H1 (cell line): ENCODE data around the gene FCN2. TPM values are rescaled to one million over a fixed set of nuclear protein-coding genes. Genes with fewer than 3 reads are reported as not detected.

Experiments
- TCF12 ChIP-seq: IDR thresholded peaks from 2 replicates; pipeline ENCODE4 v1.6.1; 2011; ENCODE audit warnings: low read depth, mild to moderate bottlenecking, low read length
- polyA plus RNA-seq, 7 experiments: library from polyadenylated mRNA; depleted of rRNA in 3 of 7; stranded (reverse) in 5 of 7; unstranded in 2 of 7; fragments of >200 nt in 5 of 7; fragments of 200-250 nt in 2 of 7; gene quantifications; 1 replicate in 5 of 7; 2 replicates in 1 of 7; 4 replicates in 1 of 7; pipeline versions ENCODE4 v1.2.1 to v1.2.3, GENCODE V29; 2011 to 2013; ENCODE audit warnings: missing spikeins in 2 of 7, mixed read lengths in 2 of 7
- total RNA-seq: library from RNA; stranded (reverse); fragmentation: NEBNext Ultra II Directional; extraction: Animal tissue kit (Norgen Biotek cat#: 25700); gene quantifications from 2 replicates; pipeline ENCODE4 v1.2.1, GENCODE V29; 2021

Gene FCN2
- total and polyA plus RNA-seq, 2 of the 8 experiments (the other 6 are each of a cell fraction or from before 2014, with no cell fraction given), result not detected

DNA sequence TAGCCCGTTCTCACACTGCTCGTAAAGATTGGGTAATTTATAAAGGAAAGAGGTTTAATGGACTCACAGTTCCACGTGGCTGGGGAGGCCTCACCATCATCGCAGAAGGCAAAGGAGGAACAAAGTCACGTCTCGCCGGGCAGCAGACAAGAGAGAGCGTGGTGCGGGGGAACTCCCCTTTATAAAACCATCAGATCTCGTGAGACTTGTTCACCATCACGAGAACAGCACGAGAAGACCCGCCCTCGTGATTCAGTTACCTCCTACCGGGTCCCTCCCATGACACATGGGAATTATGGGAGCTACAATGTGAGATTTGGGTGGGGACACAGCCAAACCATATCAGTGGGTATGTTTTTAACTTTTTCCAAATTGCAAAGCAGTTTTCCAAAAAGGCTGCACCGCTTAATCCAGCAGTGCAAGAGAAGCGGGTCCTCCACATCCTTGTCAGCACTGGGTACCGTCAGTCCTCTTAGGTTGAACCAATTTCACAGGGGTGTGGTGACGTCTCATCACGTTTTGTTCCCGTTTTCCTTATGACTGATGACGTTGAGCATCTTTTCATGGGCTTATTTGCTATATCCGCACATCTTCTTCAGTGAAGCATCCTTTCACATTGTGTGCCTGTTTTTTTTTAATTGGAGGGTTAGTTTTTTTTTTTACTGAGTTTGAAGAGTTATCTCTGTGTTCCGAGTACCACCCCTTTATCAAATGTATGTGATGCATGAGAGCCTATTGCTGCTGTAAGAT lies 8.0 kb upstream of the FCN2 start (continued):
- TF ChIP-seq TCF12, result no peak
